T-helper 2 cell treated with Interferon-gamma antibody and Interleukin-4, amounts not matched to agents 100 ng/mL and 5 ng/mL, for 36 hours (primary cell): ENCODE measurements around the gene DNAJC8. TPM values are rescaled to one million over a fixed set of nuclear protein-coding genes. Genes with fewer than 3 reads are reported as not detected.

Experiments used
- intact Hi-C: fragments of 100-400 bp; cut with micrococcal nuclease; formaldehyde crosslinking; loops from one replicate; pipeline ENCODE4 v1.15.1; 2023
- total RNA-seq: library from RNA; stranded (reverse); gene quantifications from 2 replicates; pipeline ENCODE4 v1.2.3, GENCODE V29; 2022

Gene DNAJC8
- total RNA-seq, 1 donor from 2014 or later = 103 TPM

DNA sequence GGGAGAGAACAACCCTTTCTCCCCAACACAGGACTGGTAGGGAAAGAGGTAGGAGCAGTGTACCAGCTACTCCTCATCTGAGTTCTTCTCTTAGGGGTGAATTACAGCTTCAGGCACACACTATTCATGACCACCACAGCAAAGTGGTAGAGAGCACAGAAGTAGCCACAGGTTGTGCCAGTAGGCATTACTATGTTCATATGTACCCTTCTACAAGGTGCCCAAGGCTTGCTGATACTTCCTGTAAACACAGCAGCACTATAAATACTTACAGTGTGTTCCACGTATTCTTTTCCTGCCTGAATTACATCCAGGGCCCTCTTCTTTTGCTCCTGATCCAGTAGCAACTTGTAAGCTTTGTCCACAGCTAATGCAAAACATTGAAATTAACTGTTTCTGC, 23.1 kb downstream of the DNAJC8 start:
- intact Hi-C loops = loop anchor here (1.0 to 10.0 kb wide), 2 partner anchors 118 to 355 kb away; no protein-coding TSS in a partner anchor

DNA sequence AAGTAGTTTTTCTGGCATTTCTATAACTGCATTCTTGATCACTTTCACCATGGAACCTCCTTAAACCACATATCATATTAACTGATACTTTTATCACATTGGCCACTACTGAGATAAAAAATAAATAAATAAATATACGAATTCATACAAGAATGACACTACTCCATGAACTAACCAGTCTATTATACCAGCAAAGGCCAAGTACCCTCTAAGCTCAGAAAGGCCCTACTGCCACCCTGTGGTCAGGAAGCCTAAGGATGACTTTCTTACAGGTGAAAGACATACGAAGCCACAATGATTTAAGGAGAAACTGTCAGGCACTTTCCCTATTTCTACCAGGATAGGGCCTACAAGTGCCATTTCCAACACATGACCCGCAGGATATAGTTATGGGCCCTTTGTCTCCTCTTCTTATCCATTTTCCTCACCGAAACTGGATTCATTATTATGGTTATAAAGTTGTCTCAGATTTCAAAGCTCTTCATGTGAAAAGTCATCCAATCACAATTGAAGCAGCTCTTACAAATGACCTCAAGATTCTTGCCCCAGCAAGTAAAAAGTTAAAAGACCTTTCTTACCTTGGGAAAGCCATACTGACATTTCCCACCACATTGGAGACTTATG, 23.9 kb downstream of the DNAJC8 start:
- intact Hi-C loops = loop anchor here (1.0 to 10.0 kb wide), 2 partner anchors 118 to 354 kb away; no protein-coding TSS in a partner anchor

DNA sequence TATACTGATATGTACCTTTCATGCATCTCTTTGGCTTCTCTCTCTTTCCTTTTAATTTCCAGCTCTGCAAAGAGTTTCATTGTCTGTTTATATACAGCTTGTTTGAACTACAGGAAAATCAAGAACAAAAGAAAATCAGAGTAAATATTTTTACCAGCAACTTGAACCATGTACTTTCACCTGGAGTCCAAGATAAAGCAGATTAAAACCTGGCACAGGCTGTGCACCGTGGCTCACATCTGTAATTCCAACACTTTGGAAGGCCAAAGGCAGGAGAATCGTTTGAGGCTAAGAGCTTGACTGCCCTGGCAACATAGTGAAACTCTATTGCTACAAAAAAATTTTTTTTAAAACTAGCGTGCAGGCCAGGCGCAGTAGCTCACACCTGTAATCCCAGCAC, 27.6 kb downstream of the DNAJC8 start:
- intact Hi-C loops = loop anchor here (10.0 kb wide), 1 partner anchor 350 kb away; no protein-coding TSS in a partner anchor

DNA sequence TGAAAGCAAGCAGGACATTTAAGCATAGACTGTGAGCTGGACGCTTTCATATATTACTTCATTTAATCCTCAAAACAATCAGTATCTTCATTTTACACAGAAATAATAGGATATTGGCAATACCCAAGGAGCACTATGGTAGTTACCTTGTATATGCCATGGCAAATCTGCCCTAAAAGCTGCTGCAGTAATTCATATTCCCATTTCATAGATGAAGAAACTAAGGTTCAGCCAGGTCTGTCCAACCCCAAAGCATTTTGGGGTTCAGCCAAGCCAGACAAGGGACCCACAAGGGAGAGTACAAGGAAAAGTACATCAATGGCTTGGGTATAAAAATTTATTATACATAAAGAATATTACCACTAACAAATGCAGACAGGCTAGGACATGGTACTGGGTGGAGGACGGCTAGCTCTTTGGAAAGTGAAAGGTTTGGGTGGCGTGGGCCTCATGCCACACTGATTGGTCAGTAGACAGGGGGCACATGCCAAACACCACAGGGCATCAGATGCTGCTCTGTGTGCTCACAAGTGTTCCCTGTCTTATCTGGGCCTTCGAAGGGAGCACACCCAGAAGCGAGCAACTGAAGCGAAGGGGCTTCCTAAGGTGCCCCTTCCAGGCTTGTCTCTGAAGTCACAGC, 32.5 kb downstream of the DNAJC8 start:
- intact Hi-C loops = loop anchor here (2.0 to 10.0 kb wide), 2 partner anchors 110 to 346 kb away; no protein-coding TSS in a partner anchor

DNA sequence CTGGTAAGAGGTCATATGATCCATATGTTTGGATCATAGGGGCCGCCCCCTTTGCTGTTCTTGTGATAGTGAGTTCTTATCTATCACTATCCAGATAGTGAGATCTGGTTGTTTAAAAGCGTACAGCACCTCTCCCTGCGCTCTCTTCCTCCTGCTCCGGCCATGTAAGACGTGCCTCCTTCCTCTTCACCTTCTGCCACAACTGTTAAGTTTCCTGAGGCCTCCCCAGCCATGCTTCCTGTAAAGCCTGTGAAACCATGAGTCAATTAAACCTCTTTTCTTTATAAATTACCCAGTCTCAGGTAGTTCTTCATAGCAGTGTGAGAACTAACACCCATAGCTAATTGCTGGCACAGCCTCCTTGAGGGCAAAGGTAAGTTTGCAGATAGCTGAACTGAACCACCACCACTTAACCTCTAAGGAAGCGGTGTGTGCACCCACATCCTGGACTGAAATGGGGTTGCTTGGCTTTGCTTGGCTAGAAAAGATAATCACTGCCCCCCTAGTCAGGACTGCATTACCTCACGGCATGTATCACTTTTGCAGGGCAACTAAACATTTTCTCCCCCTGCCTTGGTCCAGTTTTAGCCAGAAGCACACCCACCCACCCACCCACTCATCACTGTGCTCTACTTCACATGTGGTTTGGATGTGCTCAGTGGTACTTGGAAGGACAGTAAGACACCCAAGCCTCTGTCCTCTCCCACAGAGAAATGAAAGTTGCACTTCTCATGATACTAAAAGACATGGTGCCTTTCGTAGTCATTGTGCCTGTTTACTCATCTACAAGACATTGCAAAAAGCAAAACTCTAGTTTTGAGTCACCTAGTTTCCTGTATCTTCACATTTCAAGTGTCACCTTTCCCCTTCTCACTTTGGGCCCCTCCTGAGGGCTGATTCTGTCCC, 33.2 kb downstream of the DNAJC8 start:
- intact Hi-C loops = loop anchor here (1.0 to 10.0 kb wide), 3 partner anchors 30 to 345 kb away; no protein-coding TSS in a partner anchor

DNA sequence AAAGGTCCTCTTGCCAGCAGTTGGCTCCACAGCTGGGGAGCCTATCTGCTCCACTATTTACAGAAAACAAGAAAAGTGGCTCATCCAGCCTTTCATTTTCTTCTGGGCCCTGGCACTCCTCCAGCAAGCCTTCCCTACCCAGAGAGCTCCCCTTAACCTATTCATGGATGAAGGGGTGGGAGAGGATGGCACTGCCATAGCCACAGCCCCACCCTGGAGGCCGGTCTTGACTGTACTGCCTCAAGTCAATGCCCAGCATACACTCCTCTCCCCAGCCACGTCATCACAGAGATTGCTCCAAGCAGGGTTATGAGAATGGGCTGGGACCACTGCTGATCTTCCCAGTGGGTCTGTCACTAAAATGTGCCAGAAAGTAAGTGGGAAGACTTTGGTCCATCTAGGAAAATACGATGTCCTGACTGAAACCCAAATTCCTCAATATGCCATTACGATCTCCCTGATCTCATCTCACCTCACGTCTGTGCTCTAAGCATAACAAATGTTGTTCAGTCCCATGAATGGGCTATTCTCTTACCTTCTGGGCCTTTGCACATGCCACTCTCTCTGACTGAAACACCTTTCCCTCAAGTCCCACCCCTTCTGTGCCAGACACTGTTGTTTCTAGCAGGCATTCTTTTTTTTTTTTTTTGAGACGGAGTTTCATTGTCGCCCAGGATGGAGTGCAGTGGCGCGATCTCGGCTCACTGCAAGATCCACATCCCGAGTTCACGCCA, 35.0 kb downstream of the DNAJC8 start:
- intact Hi-C loops = no loop called here

DNA sequence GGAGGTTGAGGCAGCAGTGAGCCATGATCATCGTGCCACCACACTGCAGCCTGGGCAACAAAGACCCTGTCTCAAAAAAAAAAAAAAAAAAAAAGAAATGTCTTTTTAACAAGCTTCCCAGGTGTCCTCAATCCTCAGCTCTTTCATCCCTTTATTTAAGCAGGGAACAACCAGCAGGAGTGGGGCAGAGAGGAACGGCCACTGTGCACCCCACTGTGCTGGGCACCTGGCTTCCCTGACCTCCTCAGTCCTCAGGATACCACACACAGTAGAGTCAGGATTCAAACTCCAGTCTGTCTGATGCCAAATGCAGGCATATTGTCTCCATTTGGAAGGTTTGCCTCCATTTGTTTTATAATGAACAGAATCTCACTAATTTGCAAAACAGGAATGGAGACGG, 36.5 kb downstream of the DNAJC8 start:
- intact Hi-C loops = no loop called here

DNA sequence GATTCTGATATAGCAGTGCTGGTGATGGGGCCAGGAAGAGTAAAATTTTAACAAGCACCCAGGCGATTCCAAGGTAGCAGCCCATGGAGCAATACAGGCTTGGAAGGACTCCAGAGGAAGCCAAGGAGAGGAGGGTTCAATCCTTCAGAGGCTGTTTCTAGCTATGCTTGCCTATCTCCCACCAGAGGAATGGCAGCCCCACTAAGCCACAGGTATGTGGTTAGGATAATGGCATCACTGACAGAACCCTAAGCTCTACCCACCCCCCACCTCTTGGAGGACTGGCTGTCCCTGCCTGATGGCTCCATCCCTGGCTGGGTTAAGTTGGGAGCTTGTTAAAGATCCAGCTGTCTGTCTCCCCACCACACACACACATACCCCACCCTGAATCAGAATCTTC, 37.0 kb downstream of the DNAJC8 start:
- intact Hi-C loops = no loop called here

DNA sequence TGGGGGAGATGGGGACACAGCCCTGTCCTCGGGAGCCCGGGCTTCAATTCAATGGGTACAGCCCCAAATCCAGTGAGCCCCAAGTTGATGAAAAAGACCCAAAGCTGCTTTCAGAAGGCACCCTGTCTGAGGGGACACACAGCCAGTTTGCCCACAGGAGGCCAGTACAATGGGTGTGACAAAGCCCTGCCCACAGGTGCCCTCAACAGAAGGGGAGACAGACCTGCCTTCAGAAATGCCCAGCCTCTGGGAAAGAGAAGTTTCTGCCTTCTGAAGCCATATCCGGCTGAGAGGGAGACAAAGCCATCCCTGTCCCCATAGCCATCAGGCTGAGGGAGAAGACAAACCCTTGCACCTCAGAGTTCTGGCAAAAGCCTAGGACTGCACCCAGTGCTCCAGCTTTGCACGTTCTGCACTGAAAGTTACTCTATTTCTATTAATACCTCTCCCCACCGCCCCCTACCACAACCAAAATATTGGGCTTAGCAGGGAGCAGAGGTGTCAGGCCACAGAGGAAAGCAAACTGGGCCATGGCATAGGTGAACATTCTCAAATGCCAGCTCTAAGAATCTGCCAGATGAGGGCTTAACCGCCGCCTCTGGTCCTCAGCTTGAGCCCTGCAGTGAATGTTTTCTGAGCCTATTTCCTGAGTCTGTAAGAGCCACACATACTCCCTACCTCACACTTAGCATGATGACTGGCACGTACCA, 38.3 kb downstream of the DNAJC8 start:
- intact Hi-C loops = no loop called here

DNA sequence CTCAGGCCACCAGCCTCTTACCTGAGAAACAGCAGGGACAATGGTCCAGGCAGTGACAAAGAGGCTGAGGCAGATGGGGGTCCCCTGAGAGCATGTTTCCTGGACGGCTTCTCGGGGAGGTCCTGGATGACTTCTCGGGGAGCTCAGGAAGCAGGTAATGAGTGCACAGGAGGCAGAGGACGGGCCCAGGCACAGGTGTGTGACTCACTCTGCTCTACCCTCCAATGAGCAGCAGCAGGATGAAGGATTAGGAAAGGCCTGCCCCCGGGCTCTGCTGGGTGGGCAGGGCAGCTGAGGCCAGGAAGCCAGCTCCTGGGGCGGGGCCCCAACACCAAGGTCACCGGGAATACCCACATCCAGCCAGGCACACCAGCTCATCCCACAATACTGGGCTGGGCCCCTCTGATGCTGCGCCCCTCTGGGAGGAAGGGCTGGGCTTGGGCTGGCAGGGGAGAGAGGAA, 39.1 kb downstream of the DNAJC8 start:
- intact Hi-C loops = no loop called here

DNA sequence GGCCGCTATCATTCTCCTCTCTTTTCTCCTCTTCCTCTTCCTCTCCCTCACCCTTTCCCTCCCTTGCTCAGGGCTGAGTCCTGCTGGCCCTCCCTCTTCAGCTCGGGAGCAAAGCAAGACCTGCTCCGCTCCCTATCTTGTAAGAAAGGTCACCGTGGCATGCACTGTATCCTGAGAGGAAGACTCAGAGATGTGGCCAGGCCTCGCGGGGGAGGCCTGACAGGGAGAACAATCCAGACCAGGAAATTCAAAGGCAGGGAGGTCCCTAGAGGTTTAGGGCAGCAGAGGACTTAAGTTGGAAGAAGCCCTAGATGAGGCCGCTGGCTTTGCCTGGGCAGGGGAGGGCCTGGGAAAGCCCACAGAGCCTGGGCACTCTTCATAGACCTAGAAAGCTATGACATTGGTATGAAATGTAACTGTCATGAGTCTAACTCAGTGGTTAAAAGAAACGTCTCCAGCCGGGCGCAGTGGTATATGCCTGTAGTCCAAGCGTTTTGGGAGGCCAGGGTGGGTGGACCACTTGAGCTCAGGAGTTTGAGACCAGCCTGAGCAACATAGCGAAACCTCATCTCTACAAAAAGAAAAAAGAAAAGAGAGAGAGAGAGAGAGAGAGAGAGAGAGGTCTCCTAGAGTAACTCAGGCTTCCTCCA, 41.7 kb downstream of the DNAJC8 start:
- intact Hi-C loops = no loop called here

DNA sequence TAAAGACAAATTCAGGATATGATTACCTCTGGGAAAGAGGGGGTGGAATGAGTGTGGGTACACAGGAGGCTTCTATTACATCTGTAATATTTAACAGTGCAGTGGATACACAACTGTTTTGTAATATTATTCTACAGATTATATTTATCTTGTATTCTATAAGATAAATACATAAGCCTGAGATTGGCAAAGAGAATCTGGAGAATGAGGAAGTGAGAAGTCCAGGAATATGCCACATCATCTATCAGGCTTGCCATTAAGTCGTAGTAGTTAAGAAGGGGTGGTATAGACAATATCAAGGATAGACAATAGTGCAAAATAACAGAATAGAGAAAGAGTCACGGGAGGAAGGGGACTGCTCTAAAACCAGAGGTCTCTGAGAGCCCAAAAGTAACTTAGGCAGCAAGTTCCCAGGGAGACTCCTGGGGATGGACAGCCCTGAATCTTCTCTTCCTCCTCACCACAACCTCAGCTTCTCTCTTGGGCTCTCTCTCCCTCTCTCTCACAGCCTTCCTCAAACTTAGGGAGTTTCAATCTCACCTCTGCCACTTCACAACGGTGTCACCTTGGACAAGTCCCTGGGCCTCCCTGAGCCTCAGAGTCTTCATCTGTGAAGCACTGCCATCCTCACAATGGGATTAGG, 42.4 kb downstream of the DNAJC8 start:
- intact Hi-C loops = no loop called here

DNA sequence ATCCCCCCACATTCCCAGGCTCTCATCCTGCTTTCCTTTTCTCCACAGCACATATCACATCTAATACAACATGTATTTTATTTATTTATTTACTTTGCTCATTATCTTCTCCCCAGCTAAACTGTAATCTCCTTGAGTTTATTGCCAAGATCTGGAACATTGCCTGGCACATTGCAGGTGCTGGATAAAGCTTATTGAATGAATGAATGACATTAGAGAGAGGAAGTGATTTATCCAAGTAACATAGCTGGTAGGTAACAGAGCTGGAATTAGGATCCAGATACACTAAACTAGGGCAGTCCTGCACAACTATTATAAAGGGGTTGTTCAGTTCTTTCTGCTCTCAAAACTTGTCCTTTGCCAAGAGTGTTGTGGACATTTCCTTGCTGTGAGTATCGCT, 47.8 kb downstream of the DNAJC8 start:
- intact Hi-C loops = no loop called here

DNA sequence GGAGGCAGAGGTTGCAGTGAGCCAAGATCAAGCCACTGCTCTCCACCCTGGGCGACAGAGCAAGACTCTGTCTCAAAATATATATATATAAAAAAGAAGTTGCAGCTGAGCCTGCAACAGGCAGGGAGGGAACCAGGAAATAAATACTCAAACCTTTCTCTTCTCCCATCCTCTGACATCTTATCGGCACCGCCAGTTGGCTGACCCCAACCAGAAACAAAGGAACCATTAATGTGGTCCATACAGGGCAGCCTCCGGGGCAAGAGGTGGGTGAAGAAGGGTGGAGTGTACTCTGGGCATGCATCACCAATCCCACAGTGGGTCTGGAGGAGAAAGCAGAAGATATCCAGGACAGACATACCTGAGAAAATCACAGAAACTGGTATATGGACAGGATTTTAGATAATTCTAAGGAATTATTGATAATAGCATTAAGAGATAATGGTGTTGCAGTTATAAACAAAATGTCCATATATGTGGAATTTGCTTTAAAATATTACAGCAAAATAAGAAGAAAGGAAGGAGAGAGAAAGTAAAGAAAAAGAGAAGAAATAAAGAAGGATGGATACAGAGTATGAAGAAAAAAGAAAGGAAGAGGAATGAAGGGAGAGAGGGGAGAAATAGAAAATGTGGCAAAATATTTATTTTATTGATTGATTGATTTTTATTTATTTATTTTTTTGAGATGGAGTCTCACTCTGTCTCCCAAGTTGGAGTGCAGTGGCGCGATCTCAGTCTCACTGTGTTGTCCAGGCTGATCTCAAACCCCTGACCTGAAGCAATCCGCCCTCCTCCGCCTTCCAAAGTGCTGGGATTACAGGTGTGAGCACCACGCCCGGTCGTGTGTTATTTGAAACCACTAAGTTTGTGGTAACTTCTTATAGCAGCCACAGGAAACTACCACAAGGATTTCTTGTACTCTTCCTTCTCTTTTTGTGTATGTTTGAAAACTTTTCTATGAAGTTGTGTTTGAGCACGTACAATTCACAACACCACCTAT, 52.2 kb downstream of the DNAJC8 start:
- intact Hi-C loops = no loop called here

DNA sequence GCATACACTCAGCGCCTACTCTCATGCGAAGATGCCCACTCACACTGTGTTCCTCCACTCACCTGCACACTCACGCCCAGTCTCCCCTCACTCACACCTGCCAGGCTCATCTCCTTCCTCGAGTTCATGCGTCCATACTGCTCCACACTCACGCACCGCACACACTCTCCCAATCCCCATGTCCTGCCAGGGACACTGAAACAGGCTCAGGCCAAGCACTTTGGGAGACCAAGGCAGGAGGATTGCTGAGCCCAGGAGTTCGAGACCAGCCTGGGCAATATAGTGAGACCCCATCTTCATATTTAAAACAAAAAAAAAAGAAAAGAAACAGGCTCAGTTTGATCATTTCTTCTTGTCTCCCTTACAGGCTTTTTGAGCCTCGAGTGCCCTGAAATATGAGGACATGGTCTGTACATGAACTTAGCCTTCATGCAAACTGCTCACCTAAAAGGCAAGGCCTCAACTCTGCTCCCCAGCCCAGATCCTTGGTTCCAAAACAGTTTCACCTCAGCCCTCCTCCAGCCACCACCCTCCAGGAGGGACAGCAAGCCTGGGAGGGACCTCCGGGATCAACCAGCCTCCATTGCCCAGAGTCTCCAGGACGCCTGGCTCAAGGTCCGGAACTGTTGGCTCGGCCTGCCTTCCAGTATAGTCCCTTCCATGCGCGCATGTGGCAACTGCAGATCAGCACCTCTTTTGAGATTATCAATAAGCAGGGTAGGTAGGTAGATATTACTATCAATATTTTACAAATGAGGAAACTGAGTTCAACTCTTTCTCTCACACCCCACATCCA, 53.9 kb downstream of the DNAJC8 start:
- intact Hi-C loops = no loop called here

DNA sequence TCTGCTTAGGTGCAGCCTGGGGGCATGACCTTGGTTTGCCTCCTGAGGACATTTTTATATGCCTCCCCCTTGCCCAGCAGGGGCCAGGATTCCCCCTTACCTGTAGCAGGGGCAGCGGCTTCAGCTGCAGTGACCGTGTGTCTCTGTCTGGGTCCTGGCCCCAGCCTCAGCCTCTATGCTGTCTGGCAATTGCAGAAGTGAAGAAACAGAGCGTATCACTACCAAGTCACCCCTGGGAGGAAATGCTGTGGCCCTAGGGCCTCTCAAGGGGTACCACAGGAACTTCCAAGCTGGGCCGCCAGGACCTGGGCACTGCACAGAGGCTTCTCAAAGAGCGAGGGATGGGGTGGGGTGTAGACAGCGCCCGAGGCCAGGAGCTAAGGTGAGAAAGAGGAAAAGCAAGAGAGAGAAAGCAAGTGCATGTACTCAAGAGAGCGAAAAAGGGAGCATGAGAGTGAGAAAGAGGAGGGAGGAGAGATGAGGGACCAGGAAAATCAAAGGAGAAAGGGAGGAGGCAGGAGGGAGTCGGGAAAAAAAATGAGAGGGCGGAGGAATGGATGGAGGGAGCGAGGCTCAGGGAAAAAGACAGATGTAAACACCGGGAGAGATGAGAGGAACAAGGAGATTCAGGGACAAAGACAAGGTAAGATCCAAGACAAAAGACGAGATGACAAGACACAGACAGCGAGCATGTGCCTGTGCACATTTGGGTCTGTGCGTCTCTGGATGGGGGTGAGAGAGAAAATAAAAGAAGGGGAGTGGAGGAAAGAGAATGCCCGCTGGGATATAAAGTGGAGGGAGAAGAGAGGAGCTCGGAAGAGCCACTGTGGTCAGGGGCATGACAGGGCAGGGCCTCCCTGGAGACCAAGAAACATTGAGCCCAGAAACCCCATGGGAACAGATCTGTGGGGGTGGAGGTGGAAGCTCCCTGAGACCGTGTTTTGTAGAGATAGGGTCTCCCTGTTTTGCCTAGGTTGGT, 56.0 kb downstream of the DNAJC8 start, which contains the start of gene PTAFR:
Gene PTAFR, minus strand, starts transcription at position 199 of the 979 bp plus-strand sequence. CDS start 25,669 bp downstream, outside the sequence.
- intact Hi-C loops = no loop called here
